HCT116 (cell line): ENCODE measurements around the gene SPATA16. TPM values are rescaled to one million over a fixed set of nuclear protein-coding genes. Genes with fewer than 3 reads are reported as not detected.

Experiments
- ATAC-seq: fragments of 200-7000 bp; cut with Tn5 transposase; 2 replicates; pipeline ENCODE4 v1.9.1; 2020; ENCODE audit warnings: mild to moderate bottlenecking, moderate library complexity
- BruUV-seq: library from RNA; stranded (reverse); fragments of 400-500 nt; replicated peaks from 2 replicates; lab custom pipeline; 2021; lab: Mats Ljungman, UMichigan
- CTCF ChIA-PET: fragments of 300-600 bp; sonication (Branson Sonifier 250); formaldehyde crosslinking; loops from one replicate; lab custom pipeline; 2021; ENCODE audit warnings: antibody characterized with exemption; lab: Charles Lee
- POLR2A ChIA-PET: fragments of 300-600, 350-600 bp; sonication (Branson Sonifier 250); formaldehyde crosslinking; loops from one replicate; lab custom pipeline; 2021; ENCODE audit warnings: antibody characterized with exemption; lab: Charles Lee
- RAD21 ChIA-PET, 2 experiments: fragments of 300-600 bp; sonication (Branson Sonifier 250); formaldehyde crosslinking; loops; one replicate each; lab custom pipeline; 2023; ENCODE audit warnings: low total read pairs in 2 of 2; ENCODE audit not compliant: uncharacterized antibody in 2 of 2, unreplicated experiment in 2 of 2, low non-redundant PET in 1 of 2; lab: Charles Lee
- DNase-seq: peaks from one replicate; pipeline ENCODE4 v3.0.0-alpha.2; 2010; ENCODE audit warnings: low read depth, low spot score
- H2AFZ ChIP-seq: fragments of 200-600 bp; shearing (Covaris generic), sonication (generic); 2 replicates; pipeline ENCODE4 v1.6.1; 2017; ENCODE audit warnings: low read depth, mixed run types, mixed read lengths, antibody characterized with exemption, low read length; ENCODE audit not compliant: poor library complexity, severe bottlenecking
- H3K27ac ChIP-seq: 2 replicates; pipeline ENCODE4 v1.5.1; 2012; ENCODE audit warnings: low read depth, low read length
- H3K27me3 ChIP-seq: fragments of 200-600 bp; sonication (generic); 2 replicates; pipeline ENCODE4 v1.6.1; 2016; ENCODE audit warnings: mixed run types, low read length, mixed read lengths; ENCODE audit not compliant: insufficient read depth
- H3K36me3 ChIP-seq, 2 experiments: fragments of 200-500 bp in 1 of 2; fragments of 200-600 bp in 1 of 2; sonication (Bioruptor generic) in 1 of 2; sonication (generic) in 1 of 2; 2 replicates each; pipeline versions ENCODE4 v1.5.1 to v1.6.1; 2014 to 2016; ENCODE audit warnings: low read length in 2 of 2, inconsistent platforms in 1 of 2, mixed read lengths in 1 of 2, mixed run types in 1 of 2; ENCODE audit not compliant: insufficient read depth in 2 of 2, control insufficient read depth in 1 of 2
- H3K4me1 ChIP-seq, 2 experiments: fragments of 200-600 bp in 1 of 2; sonication (generic) in 1 of 2; 2 replicates each; pipeline versions ENCODE4 v1.5.1 to v1.6.1; 2012 to 2017; ENCODE audit warnings: low read length in 2 of 2, inconsistent platforms in 1 of 2, mild to moderate bottlenecking in 1 of 2, mixed read lengths in 1 of 2, mixed run types in 1 of 2, moderate library complexity in 1 of 2; ENCODE audit not compliant: insufficient read depth in 2 of 2, control insufficient read depth in 1 of 2
- H3K4me2 ChIP-seq: fragments of 200-600 bp; sonication (generic); 2 replicates; pipeline ENCODE4 v1.6.1; 2017; ENCODE audit warnings: mixed run types, low read length, mixed read lengths
- H3K4me3 ChIP-seq, 2 experiments: fragments of 200-600 bp in 1 of 2; sonication (generic) in 1 of 2; replicated peaks in 1 of 2; 2 replicates each; pipeline ENCODE4 v1.5.1; 2011 to 2016; ENCODE audit warnings: low read length in 2 of 2, control low read depth in 1 of 2, low read depth in 1 of 2, mild to moderate bottlenecking in 1 of 2, mixed read lengths in 1 of 2, mixed run types in 1 of 2
- H3K79me2 ChIP-seq: fragments of 200-600 bp; sonication (generic); 2 replicates; pipeline ENCODE4 v1.6.1; 2017; ENCODE audit warnings: mild to moderate bottlenecking, mixed run types, low read length, moderate library complexity, mixed read lengths; ENCODE audit not compliant: insufficient read depth
- H3K9ac ChIP-seq: fragments of 200-600 bp; sonication (generic); 2 replicates; pipeline ENCODE4 v1.6.1; 2016; ENCODE audit warnings: low read length, mixed read lengths
- H3K9me2 ChIP-seq: fragments of 200-600 bp; sonication (generic), shearing (Covaris generic); 2 replicates; pipeline ENCODE4 v1.6.1; 2017; ENCODE audit warnings: mixed run types, mild to moderate bottlenecking, moderate library complexity; ENCODE audit not compliant: insufficient read depth
- H3K9me3 ChIP-seq, 2 experiments: fragments of 200-500 bp in 1 of 2; fragments of 200-600 bp in 1 of 2; sonication (Bioruptor generic) in 1 of 2; sonication (generic) in 1 of 2; 2 replicates each; pipeline ENCODE4 v1.6.1; 2014 to 2017; ENCODE audit warnings: low read length in 2 of 2, mixed read lengths in 2 of 2, inconsistent platforms in 1 of 2, low read depth in 1 of 2, mild to moderate bottlenecking in 1 of 2, mixed run types in 1 of 2, moderate library complexity in 1 of 2; ENCODE audit not compliant: control insufficient read depth in 1 of 2, insufficient read depth in 1 of 2
- H4K20me1 ChIP-seq: fragments of 200-600 bp; sonication (generic), shearing (Covaris generic); 2 replicates; pipeline ENCODE4 v1.6.1; 2017; ENCODE audit warnings: mixed run types, mild to moderate bottlenecking, moderate library complexity; ENCODE audit not compliant: insufficient read depth
- CBX3 ChIP-seq: IDR thresholded peaks from 2 replicates; pipeline ENCODE4 v1.6.1; 2012; ENCODE audit warnings: low read depth
- CTCF ChIP-seq, 3 experiments: fragments of 200-600 bp in 1 of 3; sonication (generic) in 1 of 3; IDR thresholded peaks in 2 of 3; conservative IDR thresholded peaks in 1 of 3; 2 replicates each; pipeline ENCODE4 v1.5.1; 2012 to 2017; ENCODE audit warnings: low read depth in 2 of 3, low read length in 2 of 3, antibody characterized with exemption in 1 of 3, borderline replicate concordance in 1 of 3, control low read depth in 1 of 3, mild to moderate bottlenecking in 1 of 3, mixed read lengths in 1 of 3, mixed run types in 1 of 3, moderate library complexity in 1 of 3; ENCODE audit not compliant: insufficient read depth in 1 of 3
- EZH2 ChIP-seq: fragments of 200-600 bp; sonication (generic); IDR thresholded peaks from 2 replicates; pipeline ENCODE4 v1.6.1; 2017; ENCODE audit warnings: antibody characterized with exemption, mixed run types
- FOSL1 ChIP-seq: IDR thresholded peaks from 2 replicates; pipeline ENCODE4 v1.6.1; 2012; ENCODE audit warnings: low read depth
- SIN3A ChIP-seq: IDR thresholded peaks from 2 replicates; pipeline ENCODE4 v1.6.1; 2012; ENCODE audit warnings: low read depth
- TCF7L2 ChIP-seq: IDR thresholded peaks from 2 replicates; pipeline ENCODE4 v1.7.0; 2011; ENCODE audit warnings: borderline replicate concordance, inconsistent platforms; ENCODE audit not compliant: insufficient read depth, insufficient read length; ENCODE audit errors: extremely low read depth
- YY1 ChIP-seq: IDR thresholded peaks from 2 replicates; pipeline ENCODE4 v1.6.1; 2011; ENCODE audit warnings: low read length, low read depth, moderate library complexity, mild to moderate bottlenecking; ENCODE audit not compliant: insufficient replicate concordance; ENCODE audit errors: extremely low read depth
- ZBTB33 ChIP-seq: IDR thresholded peaks from 2 replicates; pipeline ENCODE4 v1.6.1; 2011; ENCODE audit warnings: mild to moderate bottlenecking, low read length, moderate library complexity; ENCODE audit not compliant: insufficient replicate concordance; ENCODE audit errors: extremely low read depth
- intact Hi-C: fragments of 100-400 bp; cut with micrococcal nuclease; formaldehyde crosslinking; loops from 2 replicates; pipeline ENCODE4 v1.10.0; 2022
- total RNA-seq: library from RNA; stranded (reverse); gene quantifications from one replicate; pipeline ENCODE4 v1.2.1, GENCODE V29; 2021; ENCODE audit not compliant: unreplicated experiment

The SPATA16 gene
- total RNA-seq, 1 experiment from 2014 or later: not detected

- TF ChIP-seq EZH2: no peak
- no peak for TF ChIP-seq FOSL1
- TF ChIP-seq ZBTB33: no peak
- TF ChIP-seq SIN3A: no peak
- no peak for TF ChIP-seq YY1
Observed at GRCh38 chr3:172840913-172841312, 300.1 kb downstream of the SPATA16 start (continued).

- DNase-seq: no peak
- H3K79me2 ChIP-seq: no peaks in the 10 kb centered on the region
- ChIA-PET CTCF (no interaction called here), POLR2A (no interaction called here), RAD21 (no interaction called here)
- H3K9me3 ChIP-seq: no peaks in the 10 kb centered on the region
- H3K27me3 ChIP-seq: no peaks in the 10 kb centered on the region; the same call in 1 of the 2 replicates
- H3K4me2 ChIP-seq: no peak overlapping the region
- intact Hi-C loops: no loop called here
- no peak overlapping the region for H2AFZ ChIP-seq
- TF ChIP-seq TCF7L2 (no peak), CTCF (IDR thresholded peaks at IDR 0.05 in 2 of 3, conservative IDR thresholded peaks at IDR 0.05 in 1 of 3; ENCODE audit: borderline replicate concordance in 1 of 3, insufficient read depth in 1 of 3, low read depth in 2 of 3, low read length in 2 of 3) (no peak), CBX3 (no peak)
- no TSS peak for BruUV-seq
- H3K27ac ChIP-seq: no peak overlapping the region
- H3K9ac ChIP-seq: no peak overlapping the region
- H3K4me1 ChIP-seq: no peaks in the 10 kb centered on the region
- no peak for ATAC-seq
- H3K4me3 ChIP-seq: no peak overlapping the region
- H3K9me2 ChIP-seq: no peaks in the 10 kb centered on the region
- no peaks in the 10 kb centered on the region; the same call in 1 of the 2 replicates for H4K20me1 ChIP-seq
- no peaks in the 10 kb centered on the region for H3K36me3 ChIP-seq
Observed at GRCh38 chr3:172840463-172840862, 300.6 kb downstream of the SPATA16 start.
